ENCODE results near the gene DIABLO.
A peak's percentile ranks its signal among the peaks of the same experiment; 100 is the strongest.

The DIABLO gene

GRCh38 chr12:122225683-122226365 lies at the start of gene DIABLO:
Gene DIABLO, minus strand, starts transcription at chr12:122226052. Its CDS starts 38 bp downstream, at chr12:122226014.
- DNase-seq (ENCODE audit: low spot score) = peak; percentile 100

GRCh38 chr12:122275459-122275858 lies 49.6 kb upstream of the DIABLO start:
- Histone ChIP-seq H3K9me3 (ENCODE audit: severe bottlenecking) (peaks cover 2% of the 10 kb centered on the region), H3K4me1 (ENCODE audit: insufficient read depth, poor library complexity, severe bottlenecking) (no peaks in the 10 kb centered on the region), H3K27ac (ENCODE audit: poor library complexity, severe bottlenecking) (no peak overlapping the region), H3K27me3 (ENCODE audit: insufficient read depth, poor library complexity, severe bottlenecking) (no peaks in the 10 kb centered on the region), H3K4me3 (ENCODE audit: severe bottlenecking) (no peak overlapping the region), H3K36me3 (ENCODE audit: low read depth) (peaks cover 49% of the 10 kb centered on the region)
- TF ChIP-seq CTCF (IDR thresholded peaks at IDR 0.05; ENCODE audit: poor library complexity, severe bottlenecking) = no peak
- ATAC-seq (ENCODE audit: low read depth) (no peak), DNase-seq (ENCODE audit: low spot score) (no peak)

More at GRCh38 chr12:122225683-122226365, at the start of gene DIABLO:
- Histone ChIP-seq H3K4me3 (ENCODE audit: severe bottlenecking) (peak within 1 kb of the TSS; percentile 76), H3K36me3 (ENCODE audit: low read depth) (peaks cover 29% of the 10 kb centered on the region), H3K27ac (ENCODE audit: poor library complexity, severe bottlenecking) (peak within 1 kb of the TSS; percentile 65), H3K9me3 (ENCODE audit: severe bottlenecking) (no peaks in the 10 kb centered on the region), H3K4me1 (ENCODE audit: insufficient read depth, poor library complexity, severe bottlenecking) (peaks cover 5% of the 10 kb centered on the region), H3K27me3 (ENCODE audit: insufficient read depth, poor library complexity, severe bottlenecking) (no peaks in the 10 kb centered on the region)
- ATAC-seq (ENCODE audit: low read depth) = peak; percentile 92
- no peak for TF ChIP-seq CTCF (IDR thresholded peaks at IDR 0.05; ENCODE audit: poor library complexity, severe bottlenecking)

- H3K27ac ChIP-seq (ENCODE audit: poor library complexity, severe bottlenecking) = peak within 1 kb of the TSS; percentile 55
Measured at GRCh38 chr12:122266230-122266901, 40.5 kb upstream of the DIABLO start, which contains the start of gene VPS33A. Gene VPS33A, minus strand, starts transcription at chr12:122266494. Its CDS starts 86 bp downstream, at chr12:122266408.

GRCh38 chr12:122265886-122266229 lies 40.0 kb upstream of the DIABLO start:
- Histone ChIP-seq H3K27me3 (ENCODE audit: insufficient read depth, poor library complexity, severe bottlenecking) (no peaks in the 10 kb centered on the region), H3K27ac (ENCODE audit: poor library complexity, severe bottlenecking) (peak overlapping the region; percentile 55), H3K36me3 (ENCODE audit: low read depth) (peaks cover 16% of the 10 kb centered on the region), H3K4me3 (ENCODE audit: severe bottlenecking) (peak overlapping the region; percentile 67), H3K4me1 (ENCODE audit: insufficient read depth, poor library complexity, severe bottlenecking) (no peaks in the 10 kb centered on the region), H3K9me3 (ENCODE audit: severe bottlenecking) (no peaks in the 10 kb centered on the region)
- ATAC-seq (ENCODE audit: low read depth) (peak; percentile 57), DNase-seq (ENCODE audit: low spot score) (no peak)
- no peak for TF ChIP-seq CTCF (IDR thresholded peaks at IDR 0.05; ENCODE audit: poor library complexity, severe bottlenecking)

More at GRCh38 chr12:122266230-122266901, 40.5 kb upstream of the DIABLO start, which contains the start of gene VPS33A:
- no peak for TF ChIP-seq CTCF (IDR thresholded peaks at IDR 0.05; ENCODE audit: poor library complexity, severe bottlenecking)
- H3K9me3 ChIP-seq (ENCODE audit: severe bottlenecking) = no peaks in the 10 kb centered on the region
- no peaks in the 10 kb centered on the region for H3K27me3 ChIP-seq (ENCODE audit: insufficient read depth, poor library complexity, severe bottlenecking)
- DNase-seq (ENCODE audit: low spot score) = peak; percentile 97
- H3K36me3 ChIP-seq (ENCODE audit: low read depth) = peaks cover 11% of the 10 kb centered on the region
- H3K4me1 ChIP-seq (ENCODE audit: insufficient read depth, poor library complexity, severe bottlenecking) = no peaks in the 10 kb centered on the region
- ATAC-seq (ENCODE audit: low read depth) = peak; percentile 90
- peak within 1 kb of the TSS; percentile 67 for H3K4me3 ChIP-seq (ENCODE audit: severe bottlenecking)
